Stimulated activated CD4-positive, alpha-beta T cell treated with anti-CD3 and anti-CD28 coated beads, Interleukin-1b, Interleukin-23, amount 100 ng/mL, for 4 hours (primary cell): ENCODE measurements around the gene MAVS.
"Not testable (repeated sequence)": the region's sequence is repeated elsewhere in the genome, so short reads cannot be mapped to it uniquely, and the experiment has no call there.

ENCODE experiments used
- DNase-seq, 2 donors: peaks; one replicate each; pipeline ENCODE4 v3.0.0-alpha.2; 2020; ENCODE audit warnings: low read depth in 2 of 2

MAVS gene

DNA sequence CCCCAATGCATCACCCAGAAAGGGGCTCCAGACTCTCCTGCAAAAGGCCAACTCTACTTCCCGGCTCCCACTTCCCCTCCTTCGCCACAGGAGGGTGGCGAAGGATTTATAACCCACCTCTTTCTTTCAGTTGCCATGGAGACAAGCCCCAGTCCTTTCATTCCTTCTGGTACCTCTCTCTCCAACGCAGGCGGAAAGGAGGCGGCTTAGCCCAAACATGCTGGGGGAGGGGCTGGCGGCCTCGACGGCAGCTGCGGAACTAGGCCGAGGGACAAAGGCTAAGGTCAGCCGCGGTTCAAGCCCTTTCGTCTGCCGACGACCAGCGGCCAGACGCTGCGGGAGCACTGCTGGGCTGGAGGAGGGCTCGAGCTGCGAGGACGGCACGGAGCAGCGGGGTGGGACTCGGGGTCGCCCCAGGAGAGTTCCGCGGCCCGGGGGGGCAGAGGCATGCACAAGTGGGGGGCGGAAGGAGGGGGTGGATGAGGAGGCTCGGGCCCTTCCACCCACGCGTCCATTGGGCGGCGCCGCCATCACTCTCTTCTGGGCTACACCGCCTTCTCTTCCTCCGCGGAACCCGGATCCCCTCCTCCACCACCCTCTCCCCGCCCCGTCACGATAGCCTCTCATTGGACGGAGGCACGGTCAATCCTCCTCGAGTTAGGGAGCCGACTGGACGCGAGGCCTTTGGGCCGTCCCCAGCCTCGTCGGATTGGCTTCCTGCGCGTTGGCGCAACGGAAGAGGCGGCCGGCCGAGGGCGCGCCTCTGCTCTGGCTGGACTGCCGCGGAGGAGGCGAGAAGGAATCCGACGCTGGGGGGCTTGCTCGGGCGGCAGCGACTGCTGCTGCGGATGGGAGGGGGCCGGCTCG lies 42.2 kb downstream of the MAVS start, which contains the start of gene PANK2:
Gene PANK2 (plus strand): TSS at position 766 of the 867 bp plus-strand sequence.
- DNase-seq, result peak; percentile 91 to 94

DNA sequence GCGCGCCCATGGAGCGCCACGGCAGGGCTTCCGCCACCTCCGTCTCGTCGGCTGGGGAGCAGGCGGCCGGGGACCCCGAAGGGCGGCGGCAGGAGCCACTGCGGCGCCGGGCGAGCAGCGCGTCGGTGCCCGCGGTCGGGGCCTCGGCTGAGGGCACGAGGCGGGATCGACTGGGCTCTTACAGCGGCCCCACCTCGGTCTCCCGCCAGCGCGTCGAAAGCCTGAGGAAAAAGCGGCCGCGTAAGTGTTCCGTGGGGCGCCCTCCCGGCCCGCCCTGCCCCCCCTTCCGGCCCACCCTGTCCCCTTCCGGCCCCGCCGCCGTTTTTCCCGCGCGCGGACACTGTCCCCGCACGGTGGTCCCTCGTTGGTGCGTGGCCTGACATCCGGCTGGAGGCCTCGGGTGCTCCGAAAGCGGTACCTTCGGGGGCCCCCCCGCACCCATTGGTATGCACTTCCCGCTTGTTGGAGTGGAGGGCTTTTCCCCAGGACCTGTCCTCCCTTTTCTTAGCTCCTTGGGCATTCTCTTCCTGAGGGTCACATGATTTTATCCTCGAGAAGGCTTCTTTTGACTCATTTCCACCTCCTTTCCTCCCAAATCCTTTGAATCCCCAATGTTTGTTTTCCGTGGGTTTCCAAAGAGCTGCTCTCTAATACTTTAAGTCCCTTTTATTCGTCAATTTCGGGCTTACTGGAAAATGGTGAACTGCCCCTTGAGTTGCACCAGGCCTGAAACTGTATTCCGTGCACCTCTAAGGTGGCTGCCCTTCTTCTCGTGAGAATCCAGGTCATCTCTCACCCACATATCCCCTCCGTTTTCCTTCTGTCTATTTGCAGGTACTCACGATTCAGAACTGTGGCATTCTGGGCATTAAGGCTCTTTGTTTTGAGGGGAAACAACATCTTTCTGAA lies 43.1 kb downstream of the MAVS start:
- DNase-seq, result peak in 1 of 2 donors; percentile 29

DNA sequence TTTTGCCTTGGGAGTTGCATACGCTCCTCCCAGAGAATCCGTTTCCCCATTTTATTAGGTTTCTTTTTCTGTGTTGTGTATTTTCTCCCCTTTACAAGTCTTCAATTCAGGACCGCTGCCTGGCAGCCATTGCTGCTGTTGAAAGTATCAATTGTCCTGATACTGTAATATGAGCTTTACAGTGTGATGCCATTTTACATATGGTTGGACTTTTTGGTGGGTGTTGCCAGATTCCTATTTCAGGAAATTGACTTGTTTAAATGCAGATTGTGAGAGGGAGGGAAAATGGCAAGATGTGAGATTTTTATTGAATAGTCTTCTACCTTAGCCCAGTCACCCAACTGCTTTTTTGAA lies 43.7 kb downstream of the MAVS start:
- DNase-seq, result no peak

DNA sequence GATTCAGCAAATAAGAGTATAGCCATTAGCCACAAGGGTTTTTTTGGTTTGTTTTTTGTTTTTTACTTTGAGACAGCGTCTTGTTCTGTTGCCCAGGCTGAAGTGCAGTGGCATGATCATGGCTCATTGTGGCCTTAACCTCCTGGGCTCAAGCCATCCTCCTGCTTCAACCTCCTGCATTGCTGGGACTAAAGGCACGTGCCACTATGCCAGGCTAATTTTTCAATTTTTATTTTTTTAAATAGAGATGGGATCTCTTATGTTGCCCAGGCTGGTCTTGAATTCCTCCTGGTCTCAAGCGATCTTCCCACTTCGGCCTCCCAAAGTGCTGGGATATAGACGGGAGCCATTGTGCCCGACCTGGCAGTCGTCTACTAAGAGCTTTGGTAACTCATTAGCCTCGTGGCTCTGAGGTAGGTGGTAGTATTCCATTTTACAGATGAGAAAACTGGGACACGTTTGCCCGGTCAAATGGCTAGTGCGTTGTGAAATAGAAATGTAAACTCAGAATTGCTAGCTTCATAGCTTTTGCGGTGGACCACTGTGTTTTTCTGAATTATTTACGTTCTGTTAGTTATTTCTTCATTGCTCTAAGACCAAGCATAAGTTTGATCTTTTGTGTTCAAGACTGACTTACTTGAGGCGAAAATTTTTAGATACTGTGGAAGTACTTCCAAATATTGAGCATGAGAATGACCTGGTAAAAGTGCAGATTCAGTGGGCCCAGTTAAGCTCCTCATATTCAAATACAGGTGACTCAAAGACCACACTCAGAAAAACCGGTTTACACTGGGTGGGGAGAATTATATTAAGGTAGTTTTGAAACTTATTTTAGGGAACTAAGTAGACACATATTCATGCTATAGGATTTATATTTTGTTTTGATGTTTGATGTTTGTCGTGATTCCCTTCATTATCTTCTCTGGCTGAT lies 44.6 kb downstream of the MAVS start:
- DNase-seq, result no peak

DNA sequence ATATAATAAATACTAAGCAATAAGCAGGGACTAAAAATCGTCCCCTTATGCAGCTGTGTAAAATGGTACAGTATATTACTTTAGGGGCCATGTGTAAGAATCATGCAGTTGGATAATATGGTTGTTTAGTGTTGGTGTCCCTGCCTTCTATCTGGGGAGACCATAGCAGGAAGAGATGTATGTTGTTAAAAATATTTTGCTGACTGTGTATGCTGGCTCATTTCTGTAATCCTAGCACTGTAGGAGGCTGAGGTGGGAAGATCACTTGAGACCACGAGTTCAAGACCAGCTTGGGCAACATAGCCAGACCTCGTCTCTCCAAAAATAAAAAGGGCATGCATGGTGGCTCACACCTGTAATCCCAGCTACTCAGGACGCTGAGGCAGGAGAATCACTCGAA lies 48.2 kb downstream of the MAVS start:
- no peak for DNase-seq

DNA sequence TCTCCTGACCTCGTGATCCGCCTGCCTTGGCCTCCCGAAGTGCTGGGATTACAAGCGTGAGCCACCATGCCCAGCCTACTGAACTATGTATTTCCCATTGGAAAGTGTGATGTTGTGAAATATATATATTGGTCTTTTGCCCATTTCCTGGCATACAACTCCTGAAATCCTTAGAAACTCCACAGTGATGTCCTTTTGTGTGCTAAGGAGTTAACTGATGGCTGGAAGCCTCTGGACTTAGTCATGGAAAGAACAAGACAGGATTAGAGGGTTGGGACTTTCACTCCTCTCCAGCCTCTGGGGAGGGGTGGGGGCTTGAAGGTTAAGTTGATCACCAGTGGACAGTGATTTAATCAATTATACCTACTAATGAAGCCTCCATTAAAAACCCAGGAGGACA lies 49.7 kb downstream of the MAVS start:
- no peak for DNase-seq

DNA sequence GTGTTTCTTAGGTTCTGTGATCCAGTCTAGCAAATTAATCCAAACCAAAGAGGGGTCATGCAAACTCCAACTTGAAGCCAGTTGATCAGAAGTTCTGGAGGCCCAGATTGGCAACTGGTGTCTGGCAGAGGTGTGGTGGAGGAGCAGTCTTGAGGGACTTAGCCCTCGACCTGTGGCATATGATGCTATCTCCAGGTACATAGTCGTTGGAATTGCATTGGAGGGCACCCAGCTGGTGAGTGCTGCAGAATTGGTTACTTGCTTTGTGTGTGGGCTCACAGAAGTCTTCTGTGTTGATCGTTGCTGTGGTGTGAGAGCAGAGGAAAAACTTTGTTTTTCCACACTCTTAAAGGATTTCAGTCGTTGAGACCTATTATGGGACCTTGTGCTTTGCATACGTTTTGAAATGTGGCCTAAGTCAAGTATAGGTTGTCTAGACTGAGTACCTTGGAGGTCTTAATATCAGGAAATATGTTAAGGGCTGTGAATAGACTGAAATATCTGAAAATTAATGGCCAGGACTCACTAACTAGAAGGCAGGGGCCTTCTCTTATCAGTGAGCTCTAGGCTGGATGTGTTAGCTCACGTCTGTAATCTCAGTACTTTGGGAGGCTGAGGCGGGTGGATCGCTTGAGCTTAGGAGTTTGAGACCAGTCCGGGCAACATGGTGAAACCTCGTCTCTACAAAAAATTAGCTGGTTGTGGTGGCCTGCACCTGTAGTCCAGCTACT lies 50.4 kb downstream of the MAVS start:
- no peak for DNase-seq

DNA sequence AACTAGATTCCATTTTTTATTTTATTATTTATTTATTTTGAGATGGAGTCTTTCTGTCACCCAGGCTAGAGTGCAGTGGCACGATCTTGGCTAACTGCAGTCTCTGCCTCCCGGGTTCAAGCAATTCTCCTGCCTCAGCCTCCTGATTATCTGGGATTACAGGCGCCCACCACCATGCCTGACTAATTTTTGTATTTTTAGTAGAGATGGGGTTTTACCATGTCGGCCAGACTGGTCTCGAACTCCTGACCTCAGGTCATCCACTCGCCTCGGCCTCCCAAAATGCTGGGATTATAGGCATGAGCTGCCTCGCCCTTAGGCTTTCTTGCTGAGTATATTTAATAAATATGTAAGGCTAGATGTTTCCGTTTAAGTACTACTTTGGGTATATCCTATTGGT lies 51.5 kb downstream of the MAVS start:
- DNase-seq, result not testable (repeated sequence)

DNA sequence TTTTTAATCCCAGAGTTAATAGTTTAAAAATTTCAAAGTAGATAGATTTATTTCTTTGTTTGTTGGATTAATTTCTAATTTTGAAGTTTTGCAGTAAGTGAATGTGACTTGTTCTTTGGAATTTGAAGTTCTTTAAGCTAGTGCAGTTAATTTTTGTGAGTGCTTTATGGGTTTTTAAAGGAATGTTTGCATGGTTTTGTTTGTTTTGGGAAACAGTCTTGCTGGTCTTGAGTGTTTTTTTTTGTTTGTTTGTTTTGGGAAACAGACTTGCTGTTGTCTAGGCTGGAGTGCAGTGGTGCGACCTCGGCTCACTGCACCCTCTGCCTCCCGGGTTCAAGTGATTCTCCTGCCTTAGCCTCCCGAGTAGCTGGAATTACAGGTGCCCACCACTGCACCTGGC lies 52.0 kb downstream of the MAVS start:
- no peak for DNase-seq

DNA sequence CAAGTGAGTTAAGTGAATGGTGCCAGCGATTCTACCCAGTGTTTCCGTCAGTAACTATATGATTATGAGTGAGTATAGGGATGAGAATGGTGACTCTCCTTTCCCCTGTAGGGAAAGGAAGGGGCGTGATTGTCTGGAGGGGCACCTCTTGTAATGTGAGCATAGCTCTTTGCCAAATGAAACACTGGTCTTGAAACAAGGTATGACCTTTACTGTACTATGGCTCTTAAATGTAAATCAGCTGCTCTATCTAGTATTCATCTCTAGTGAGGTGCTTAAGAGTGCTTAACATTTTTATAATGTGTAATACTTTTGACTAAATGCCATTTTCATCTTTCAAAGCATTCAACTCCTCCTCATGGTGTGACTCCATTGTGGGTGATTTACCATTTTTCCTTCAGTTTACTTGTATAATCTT lies 53.6 kb downstream of the MAVS start:
- no peak for DNase-seq

DNA sequence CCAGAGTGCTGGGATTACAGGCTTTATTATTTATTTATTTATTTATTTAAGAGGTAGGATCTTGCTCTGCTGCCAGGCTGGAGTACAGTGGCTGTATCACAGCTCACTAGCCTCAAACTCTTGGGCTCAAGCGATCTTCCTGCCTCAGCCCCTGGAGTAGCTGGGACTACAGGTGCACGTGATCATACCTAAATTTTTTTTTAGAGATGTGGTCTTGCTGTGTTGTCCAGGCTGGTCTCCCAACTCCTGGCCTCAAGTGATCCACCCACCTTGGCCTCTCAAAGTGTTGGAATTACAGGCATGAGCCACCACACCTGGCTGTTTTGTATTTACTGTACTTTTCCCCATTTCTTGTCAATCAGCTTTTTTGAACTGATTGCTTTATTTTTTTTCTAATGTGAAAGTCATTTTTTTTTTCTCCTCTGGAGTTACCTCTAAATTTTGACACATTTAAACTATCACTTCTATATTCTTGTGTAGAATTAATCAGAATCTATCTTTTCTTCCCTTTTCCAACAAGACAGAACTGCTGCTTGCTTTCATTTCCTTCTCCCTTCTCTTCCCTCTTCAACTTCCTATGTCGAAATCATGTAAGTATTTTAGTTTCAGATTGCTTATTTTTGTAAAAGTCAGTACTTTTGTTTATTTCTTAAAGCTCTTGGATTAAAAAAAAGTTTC lies 54.5 kb downstream of the MAVS start:
- no peak for DNase-seq

DNA sequence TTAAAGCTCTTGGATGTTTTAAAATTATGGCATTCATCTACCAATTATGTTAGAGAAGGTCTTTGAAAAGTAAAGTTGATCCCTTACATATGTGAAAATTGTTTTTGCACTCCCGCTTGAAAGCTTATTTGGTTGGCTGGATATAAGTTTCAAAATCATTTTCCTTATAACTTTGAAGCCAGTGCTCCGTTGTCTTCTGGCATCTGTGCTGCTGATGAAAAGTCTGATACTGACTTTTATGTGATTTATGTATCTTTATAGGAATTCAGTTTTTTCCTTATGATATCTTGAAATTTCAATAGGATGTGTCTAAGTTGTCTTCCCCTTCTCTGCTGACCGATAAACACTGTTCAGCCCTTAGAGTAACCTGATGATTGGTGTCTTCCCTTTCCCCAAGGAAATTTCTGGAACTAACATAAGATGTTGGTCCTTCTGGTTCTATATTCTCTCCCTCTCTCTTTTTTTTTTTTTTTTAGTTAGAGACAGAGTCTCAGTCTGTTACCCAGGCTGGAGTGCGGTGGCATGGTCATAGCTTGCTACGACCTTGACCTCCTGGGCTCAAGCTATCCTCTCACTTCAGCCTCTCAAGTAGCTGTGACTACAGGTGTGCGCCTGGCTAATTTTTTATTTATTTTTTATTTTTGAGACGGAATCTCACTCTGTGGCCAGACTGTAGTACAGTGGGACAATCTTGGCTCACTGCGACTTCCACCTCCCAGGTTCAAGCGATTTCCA lies 55.2 kb downstream of the MAVS start:
- no peak for DNase-seq

DNA sequence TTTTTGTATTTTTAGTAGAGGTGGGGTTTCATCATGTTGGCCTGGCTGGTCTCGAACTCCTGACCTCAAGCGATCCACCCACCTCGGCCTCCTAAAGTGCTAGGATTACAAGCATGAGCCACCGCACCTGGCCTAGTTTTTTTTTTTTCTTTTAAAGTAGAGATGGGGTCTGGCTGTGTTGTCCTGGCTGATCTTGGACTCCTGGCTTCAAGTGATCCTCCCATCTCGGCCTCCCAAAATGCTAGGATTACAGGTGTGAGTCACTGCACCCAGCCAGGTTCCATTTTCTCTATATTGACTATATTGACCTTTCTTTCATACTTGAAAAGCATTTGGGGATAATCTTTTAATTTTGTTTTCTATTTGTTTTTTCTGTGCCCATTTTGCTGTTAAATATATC lies 55.8 kb downstream of the MAVS start:
- no peak for DNase-seq

DNA sequence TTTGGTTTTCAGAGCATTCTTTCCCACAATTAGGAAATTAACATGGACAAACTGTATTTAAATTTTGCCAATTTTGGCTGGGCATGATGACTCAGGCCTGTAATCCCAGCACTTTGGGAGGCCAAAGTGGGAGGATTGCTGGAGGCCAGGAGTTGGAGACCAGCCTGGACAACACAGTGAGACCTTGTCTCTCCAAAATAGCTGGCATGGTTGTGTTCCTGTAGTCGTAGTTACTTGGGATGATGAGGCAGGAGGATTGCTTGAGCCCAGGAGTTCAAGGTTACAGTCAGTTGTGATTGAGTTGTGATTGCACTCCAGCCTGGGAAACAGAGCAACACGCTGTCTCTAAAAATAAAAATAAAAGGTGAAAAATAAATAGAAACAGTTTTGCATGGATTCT lies 57.6 kb downstream of the MAVS start:
- DNase-seq, result no peak

DNA sequence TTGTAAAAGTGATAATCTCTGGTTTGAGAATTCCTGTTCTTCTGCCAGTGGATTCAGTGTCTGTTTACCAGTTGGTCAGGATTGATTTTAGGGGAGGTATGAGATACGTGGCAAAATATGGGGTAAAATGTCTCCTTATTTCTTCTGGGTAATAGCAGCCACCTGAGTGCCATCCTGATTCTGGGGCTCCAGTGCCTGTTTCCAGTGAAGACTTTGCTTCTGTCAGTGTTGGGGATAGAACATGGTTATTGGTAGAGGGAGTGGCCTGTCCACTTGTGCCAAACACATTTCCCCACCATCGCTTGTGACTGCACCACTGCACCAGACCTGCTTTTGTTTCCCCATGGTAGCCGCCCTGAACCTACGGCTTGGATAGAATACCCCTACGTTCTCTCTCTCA lies 58.2 kb downstream of the MAVS start:
- DNase-seq, result no peak

DNA sequence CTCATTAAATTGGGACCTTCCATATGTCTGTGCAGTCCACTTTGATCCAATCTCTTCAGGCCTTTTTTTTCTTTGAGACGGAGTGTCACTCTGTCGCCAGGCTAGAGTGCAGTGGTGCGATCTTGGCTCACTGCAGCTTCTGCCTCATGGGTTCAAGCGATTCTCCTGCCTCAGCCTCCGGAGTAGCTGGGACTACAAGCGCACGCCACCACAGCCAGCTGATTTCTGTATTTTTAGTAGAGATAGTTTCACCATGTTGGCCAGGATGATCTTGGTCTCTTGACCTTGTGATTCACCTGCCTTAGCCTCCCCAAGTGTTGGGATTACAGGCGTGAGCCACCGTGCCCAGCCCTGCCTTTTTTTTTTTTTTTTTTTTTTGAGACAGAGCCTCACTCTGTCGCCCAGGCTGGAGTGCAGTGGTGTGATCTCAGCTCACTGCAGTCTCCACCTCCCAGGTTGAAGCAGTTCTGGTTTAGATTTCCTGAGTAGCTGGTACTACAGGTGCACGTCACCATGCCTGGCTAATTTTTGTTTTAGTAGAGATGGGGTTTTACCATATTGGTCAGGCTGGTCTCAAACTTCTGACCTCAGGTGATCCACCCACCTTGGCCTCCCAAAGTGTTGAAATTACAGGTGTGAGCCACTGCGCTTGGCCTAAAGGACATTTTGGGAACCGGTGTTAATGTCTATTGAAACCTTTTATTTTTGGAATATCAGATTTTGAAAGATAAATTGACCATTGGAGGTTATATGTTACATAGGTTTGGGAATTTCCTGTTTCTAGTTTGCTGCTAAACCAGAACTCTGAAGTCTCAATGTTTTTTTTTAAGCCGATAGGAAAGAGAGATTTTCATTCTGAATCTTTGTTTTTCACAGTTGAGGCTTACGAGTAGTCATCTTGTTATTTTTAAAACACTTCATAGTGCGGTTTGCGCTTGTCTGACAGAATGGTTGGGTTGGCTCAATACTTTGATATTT lies 60.4 kb downstream of the MAVS start:
- DNase-seq, result not testable (repeated sequence)

DNA sequence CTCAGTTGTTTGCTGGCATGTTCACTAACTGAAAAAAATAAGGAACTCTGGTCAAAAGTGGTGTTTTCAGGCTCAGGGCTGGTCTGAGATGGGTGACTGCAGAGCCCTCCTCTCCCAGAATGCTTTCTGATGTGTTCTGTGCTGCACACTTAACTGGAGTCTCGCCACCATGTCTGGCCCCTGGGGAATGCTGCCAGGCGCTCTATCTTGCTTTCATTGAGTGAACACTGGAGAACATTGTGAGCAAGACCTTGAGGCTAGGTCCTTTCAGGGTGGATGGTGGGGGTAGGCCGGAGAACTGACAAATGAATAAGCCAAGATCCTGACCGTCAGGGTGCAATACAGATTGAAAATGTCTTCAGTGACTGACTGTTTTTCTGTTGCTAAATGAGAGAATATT lies 62.0 kb downstream of the MAVS start:
- DNase-seq, result no peak

DNA sequence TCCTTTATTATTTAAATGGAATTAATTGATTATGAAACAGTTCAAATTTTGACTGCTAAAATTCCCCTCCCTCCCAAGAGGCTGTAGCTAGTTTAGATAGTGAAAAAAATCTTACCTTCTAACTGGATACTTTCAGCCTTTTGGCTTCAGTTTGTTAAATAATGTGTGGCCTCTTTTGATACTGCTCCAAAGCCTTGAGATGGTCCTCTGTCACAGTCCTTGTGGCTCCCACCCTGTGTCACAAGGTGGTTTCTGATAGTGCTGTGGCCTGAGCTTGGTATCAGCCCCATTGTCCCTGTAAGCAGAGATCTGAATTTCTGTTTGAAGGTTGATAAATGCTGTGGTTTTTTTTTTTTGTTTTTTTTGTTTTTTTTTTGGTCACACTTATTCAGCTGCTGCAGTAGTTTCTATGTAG lies 63.3 kb downstream of the MAVS start:
- no peak for DNase-seq

DNA sequence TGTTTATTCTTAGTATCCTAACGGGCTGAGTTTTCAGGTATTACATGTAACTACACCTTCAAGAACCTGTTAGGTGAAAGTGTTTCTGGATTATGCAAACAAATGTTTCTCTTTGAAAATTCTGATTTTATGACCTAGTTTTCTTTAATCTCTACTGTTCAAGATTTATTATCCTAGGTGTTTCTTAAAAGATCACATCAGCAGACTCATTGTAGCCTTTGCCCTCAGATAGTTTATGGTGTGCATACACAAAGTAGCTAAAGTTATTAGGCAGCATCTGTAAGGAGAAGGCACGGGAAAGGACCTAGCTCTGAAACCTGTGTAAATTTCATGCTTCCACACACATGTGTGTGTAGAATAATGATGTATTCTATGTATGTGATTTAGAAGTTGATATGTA lies 64.2 kb downstream of the MAVS start:
- DNase-seq, result no peak
